H7 (cell line): ENCODE data around the gene KRT36. TPM values are rescaled to one million over a fixed set of nuclear protein-coding genes. Genes with fewer than 3 reads are reported as not detected.

Source experiments
- total RNA-seq: library from RNA; depleted of rRNA; stranded (reverse); fragments of >200 nt; shearing (Covaris generic); gene quantifications from 2 replicates; pipeline ENCODE4 v1.2.3, GENCODE V29; 2014; rRNA removed

Gene KRT36
- total RNA-seq, 1 experiment from 2014 or later, result not detected

Other genes starting within 250 kb of the KRT36 start
- gene KRTAP9-4, start 240.2 kb downstream of the KRT36 start, total RNA-seq, result not detected in 2 replicates
- gene KRTAP9-9, start 234.5 kb downstream of the KRT36 start, total RNA-seq, result not detected in 2 replicates
- gene KRTAP9-6, start 224.5 kb downstream of the KRT36 start, total RNA-seq, result not detected in 2 replicates
- gene KRTAP9-7, start 214.2 kb downstream of the KRT36 start, total RNA-seq, result not detected in 2 replicates
- not detected in 2 replicates for gene KRTAP29-1, start 187.1 kb downstream of the KRT36 start, total RNA-seq
- not detected in 2 replicates for gene KRTAP16-1, start 180.6 kb downstream of the KRT36 start, total RNA-seq
- not detected in 2 replicates for gene KRTAP17-1, start 174.2 kb downstream of the KRT36 start, total RNA-seq
- gene KRT33A, start 139.1 kb downstream of the KRT36 start, total RNA-seq, result not detected in 2 replicates
- gene KRT33B, start 120.1 kb downstream of the KRT36 start, total RNA-seq, result not detected in 2 replicates
- gene KRT34, start 107.6 kb downstream of the KRT36 start, total RNA-seq, result not detected in 2 replicates
- not detected in 2 replicates for gene KRT31, start 92.3 kb downstream of the KRT36 start, total RNA-seq
- not detected in 2 replicates for gene KRT37, start 65.3 kb downstream of the KRT36 start, total RNA-seq
- not detected in 2 replicates for gene KRT38, start 48.9 kb downstream of the KRT36 start, total RNA-seq
- gene KRT32, start 22.5 kb downstream of the KRT36 start, total RNA-seq, result not detected in 2 replicates
- gene KRT35, start 8.8 kb downstream of the KRT36 start, total RNA-seq, result not detected in 2 replicates
- not detected in 2 replicates for gene KRT13, start 15.7 kb upstream of the KRT36 start, total RNA-seq
- 0.52 and 0.59 TPM in 2 replicates for gene KRT15, start 29.0 kb upstream of the KRT36 start, total RNA-seq
- 44.9 and 116 TPM in 2 replicates for gene KRT19, start 38.4 kb upstream of the KRT36 start, total RNA-seq
- not detected in 2 replicates for gene KRT9, start 82.1 kb upstream of the KRT36 start, total RNA-seq
- gene KRT14, start 97.0 kb upstream of the KRT36 start, total RNA-seq, result not detected in 2 replicates
- gene KRT16, start 122.9 kb upstream of the KRT36 start, total RNA-seq, result not detected in 2 replicates
- gene KRT17, start 134.7 kb upstream of the KRT36 start, total RNA-seq, result 0.07 TPM in 1 of 2 replicates, not detected in the other
- gene EIF1, start 199.0 kb upstream of the KRT36 start, total RNA-seq, result 62.6 and 74.3 TPM in 2 replicates
- not detected in 2 replicates for gene GAST, start 222.4 kb upstream of the KRT36 start, total RNA-seq
- 0.28 and 0.48 TPM in 2 replicates for gene HAP1, start 244.7 kb upstream of the KRT36 start, total RNA-seq